ENCODE results near the gene PLEKHM1. TPM values are rescaled to one million over a fixed set of nuclear protein-coding genes. Genes with fewer than 3 reads are reported as not detected.
A peak's percentile ranks its signal among the peaks of the same experiment; 100 is the strongest.
"Not testable (repeated sequence)": the region's sequence is repeated elsewhere in the genome, so short reads cannot be mapped to it uniquely, and the experiment has no call there.

PLEKHM1 gene
- total RNA-seq, 1 experiment from 2014 or later: 8.8 TPM

DNA sequence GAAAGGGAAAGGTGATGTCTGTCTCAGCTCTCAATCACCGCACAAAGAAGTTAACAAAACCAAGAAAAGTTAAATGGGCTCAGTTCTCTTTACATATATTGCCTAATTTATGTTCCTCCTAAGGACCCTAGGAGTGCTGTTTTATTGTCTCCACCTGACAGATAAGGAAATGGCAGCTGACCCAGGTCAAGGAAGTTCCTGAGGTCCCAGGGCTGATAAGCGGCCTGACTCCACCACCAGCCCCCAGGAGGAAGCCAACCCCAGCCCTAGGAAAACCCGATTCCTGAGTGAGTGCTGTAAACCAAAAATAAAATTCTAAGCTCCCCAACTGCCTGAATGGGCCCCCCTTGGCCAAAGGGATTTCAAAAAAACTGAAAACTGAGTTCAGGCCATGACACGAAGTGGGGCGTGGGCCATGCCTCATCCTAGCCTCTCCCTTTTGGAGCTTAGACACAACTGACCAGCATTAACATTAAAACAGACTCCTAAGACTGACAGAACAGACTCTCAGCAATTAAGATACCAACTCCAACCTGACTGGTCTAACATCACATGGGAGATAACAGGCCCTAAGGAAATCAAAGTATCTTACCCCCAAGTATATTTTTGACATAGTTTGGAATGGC is 6.8 kb downstream of the PLEKHM1 start:
- not testable (repeated sequence) for DNase-seq (ENCODE audit: low read depth in 1 of 2, low spot score in 2 of 2)

DNA sequence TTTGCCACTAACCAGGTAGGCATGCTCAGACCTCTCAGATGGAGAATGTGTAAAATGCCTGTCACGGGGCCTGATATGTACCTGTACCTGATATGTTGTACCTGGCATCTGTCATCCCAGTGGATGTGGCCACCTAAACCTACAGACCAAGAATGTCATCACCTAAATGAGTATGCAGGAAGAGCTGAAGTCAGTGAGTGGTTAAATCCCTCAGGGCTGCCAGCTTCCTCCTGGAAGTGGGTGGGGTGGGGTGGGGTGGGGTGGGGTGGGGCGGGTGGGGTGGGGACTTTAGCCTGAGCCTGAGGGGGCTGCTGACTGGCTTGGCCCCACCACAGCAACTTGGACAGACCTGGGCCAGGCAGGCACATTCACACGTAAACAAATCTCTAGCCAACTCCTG is 7.3 kb downstream of the PLEKHM1 start:
- H3K4me1 ChIP-seq (replicated peaks); H3K36me3 ChIP-seq; DNase-seq (ENCODE audit: low read depth in 1 of 2, low spot score in 2 of 2); H3K27me3 ChIP-seq (replicated peaks); H3K27ac ChIP-seq; H3K9me3 ChIP-seq (replicated peaks); H3K4me3 ChIP-seq: not testable (repeated sequence)

More for the DNA sequence above, 6.8 kb downstream of the PLEKHM1 start:
- not testable (repeated sequence) for H3K4me3 ChIP-seq; H3K27ac ChIP-seq; H3K27me3 ChIP-seq (replicated peaks); H3K9me3 ChIP-seq (replicated peaks); H3K36me3 ChIP-seq; H3K4me1 ChIP-seq (replicated peaks)

DNA sequence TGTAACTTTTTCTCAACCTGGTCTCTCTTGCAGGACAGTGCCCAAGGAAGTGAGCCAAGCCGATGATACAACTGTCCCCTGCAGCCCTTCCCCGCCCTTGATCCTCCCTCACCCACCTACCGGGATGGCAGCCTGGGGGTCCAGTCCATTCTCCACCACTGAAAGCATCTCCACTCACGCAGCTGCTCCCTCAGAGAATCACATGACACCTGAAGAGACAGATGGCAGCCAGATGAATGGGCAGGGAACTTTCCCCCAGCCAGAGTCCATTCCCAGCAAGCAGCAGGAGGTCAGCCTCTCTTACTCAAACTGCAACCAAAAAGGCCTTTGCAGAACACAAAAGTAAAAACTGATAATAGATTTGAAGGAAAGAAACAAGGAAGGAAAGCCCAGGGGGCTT is 8.2 kb downstream of the PLEKHM1 start:
- not testable (repeated sequence) for DNase-seq (ENCODE audit: low read depth in 1 of 2, low spot score in 2 of 2); H3K4me3 ChIP-seq; H3K27ac ChIP-seq; H3K27me3 ChIP-seq (replicated peaks); H3K9me3 ChIP-seq (replicated peaks); H3K36me3 ChIP-seq; H3K4me1 ChIP-seq (replicated peaks)

DNA sequence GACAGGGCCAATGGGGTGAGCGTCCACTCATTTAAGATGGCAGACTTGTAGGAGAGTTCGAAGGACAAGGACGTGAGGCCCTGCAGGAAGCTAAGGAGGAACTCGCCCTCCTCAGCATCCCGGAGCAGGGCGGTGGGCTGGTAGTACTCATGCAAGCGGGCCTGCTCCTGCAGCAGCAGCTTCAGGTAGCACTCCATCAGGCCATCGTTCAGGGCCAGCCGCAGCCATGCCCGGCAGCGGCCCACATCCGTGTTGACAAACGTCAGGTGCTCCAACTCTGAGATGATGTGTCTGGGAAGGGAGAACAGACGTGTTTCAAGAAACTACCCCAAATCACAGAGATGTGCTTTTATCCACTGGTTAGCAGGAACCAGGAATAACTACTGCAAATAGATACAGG is 15.1 kb downstream of the PLEKHM1 start:
- H3K4me3 ChIP-seq; H3K4me1 ChIP-seq (replicated peaks); H3K27ac ChIP-seq; DNase-seq (ENCODE audit: low read depth in 1 of 2, low spot score in 2 of 2); H3K36me3 ChIP-seq; H3K9me3 ChIP-seq (replicated peaks); H3K27me3 ChIP-seq (replicated peaks): not testable (repeated sequence)

DNA sequence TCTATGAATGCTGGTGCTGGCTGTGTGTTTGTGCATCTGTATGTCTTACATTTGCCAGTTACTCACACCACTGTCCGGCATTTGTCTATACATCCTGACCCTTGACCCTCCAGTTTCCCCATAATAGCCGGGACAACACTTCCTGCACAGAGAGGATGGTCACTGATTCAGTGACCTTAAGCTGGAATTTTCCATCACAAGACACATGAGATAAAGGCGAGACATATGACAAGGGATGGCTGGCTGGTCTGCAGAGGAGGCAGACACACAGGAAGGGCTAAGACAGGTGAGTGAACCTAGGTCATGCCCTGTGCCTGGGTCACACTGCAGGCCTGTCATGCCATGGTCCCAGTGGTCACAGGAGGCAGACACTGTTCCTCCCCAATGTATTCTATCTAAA is 18.3 kb downstream of the PLEKHM1 start:
- not testable (repeated sequence) for H3K4me3 ChIP-seq; DNase-seq (ENCODE audit: low read depth in 1 of 2, low spot score in 2 of 2); H3K27me3 ChIP-seq (replicated peaks); H3K27ac ChIP-seq; H3K36me3 ChIP-seq; H3K9me3 ChIP-seq (replicated peaks); H3K4me1 ChIP-seq (replicated peaks)

DNA sequence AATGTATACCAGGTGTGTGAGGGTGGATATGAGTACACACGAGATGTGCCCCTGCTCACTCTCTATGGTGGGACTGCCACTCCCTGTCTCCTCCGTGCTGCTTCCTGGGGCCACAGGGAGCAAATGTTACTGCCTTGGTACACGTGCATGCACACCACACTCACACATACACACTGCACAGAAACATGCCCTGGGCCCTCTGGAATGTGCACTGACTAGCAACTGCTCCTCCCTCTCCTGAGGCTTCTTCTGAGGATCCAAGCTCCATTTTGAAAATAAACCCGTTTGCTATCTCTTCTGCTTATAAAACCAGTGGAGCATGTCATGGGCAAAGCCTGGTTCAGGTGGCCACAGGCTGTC is 21.3 kb downstream of the PLEKHM1 start:
- not testable (repeated sequence) for H3K9me3 ChIP-seq (replicated peaks); DNase-seq (ENCODE audit: low read depth in 1 of 2, low spot score in 2 of 2); H3K27ac ChIP-seq; H3K27me3 ChIP-seq (replicated peaks); H3K4me1 ChIP-seq (replicated peaks); H3K36me3 ChIP-seq; H3K4me3 ChIP-seq

DNA sequence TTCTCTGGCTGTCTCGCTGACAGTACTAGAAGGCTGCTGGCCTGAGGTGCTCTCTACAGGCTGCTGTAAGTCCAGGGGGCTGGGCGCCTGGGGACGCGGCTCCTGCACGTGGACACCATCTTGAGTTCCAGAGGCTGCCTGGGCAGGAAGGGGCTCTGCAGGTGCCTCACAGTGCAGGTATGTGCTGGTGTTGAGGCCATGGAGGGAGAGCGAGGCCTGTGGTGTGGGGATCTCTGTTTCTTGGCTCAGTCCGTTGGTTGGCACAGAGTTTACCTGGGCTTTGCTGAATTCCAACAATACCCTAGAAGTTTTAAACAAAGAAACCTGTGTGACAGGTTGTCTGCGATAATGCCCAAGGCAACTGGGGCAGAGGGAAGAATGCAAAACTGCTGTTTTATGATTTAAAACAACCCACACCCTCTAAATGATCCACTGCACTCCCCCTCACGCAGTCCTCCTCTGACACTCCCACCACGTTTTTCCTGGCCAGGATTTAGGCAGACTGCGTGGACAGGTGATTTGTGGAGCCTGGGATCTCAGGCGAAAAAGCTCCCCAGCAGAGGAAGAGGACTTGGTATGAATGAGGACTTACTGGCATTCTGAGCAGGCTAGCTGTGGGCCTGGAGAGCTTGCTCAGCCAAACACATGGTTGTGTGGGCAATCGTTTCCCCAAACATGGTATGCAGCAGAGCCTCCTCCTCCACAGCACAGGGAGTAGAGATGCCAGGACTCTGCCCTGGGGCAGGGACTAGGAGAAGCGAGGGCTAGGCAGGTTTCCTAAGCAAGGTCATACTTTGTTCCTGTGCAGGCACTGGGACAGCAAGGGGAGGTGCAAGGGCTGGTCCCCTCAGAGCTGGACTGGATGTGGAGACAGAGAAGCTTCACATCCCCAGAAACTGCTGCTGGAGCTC is 22.0 kb downstream of the PLEKHM1 start:
- DNase-seq (ENCODE audit: low read depth in 1 of 2, low spot score in 2 of 2); H3K36me3 ChIP-seq; H3K27me3 ChIP-seq (replicated peaks); H3K4me3 ChIP-seq; H3K4me1 ChIP-seq (replicated peaks); H3K27ac ChIP-seq; H3K9me3 ChIP-seq (replicated peaks): not testable (repeated sequence)

DNA sequence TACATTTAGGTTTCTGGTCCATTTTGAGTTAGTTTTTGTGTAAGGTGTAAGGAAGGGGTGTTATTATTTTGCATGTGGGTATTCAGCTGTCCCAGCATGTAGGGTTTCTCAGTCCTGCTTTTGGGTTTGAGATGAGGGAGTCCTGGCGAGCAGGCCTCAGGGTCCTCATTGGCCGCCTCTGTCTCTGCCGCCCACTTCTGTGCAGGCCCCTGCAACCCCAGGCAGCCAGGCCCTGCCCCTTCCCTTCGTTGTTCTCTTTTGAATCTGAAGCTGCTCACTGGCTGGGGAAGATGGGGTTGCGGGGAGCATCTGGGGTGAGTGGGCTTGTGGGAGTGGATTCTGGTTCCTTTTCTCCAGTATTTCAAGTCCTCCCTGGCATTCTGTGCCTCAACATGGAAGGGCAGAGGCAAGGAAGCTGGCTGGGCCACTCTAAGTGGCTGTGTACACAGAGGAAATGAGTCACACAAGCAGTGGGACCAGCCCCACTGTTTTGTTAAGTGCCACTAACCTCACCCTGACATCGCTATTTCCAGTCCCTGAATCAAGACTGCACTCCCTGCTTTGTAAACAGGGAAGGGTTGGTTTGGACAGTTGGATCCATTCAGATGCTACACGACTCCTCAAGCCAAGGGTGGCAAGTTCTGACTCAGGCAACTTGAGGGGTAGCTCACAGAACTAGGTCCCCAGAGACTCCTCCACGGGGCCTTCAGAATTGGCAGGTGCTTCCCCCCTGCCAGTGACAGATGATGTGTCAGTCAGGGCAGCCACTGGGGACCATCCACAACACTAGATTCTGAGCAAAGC is 28.8 kb downstream of the PLEKHM1 start:
- not testable (repeated sequence) for H3K4me1 ChIP-seq (replicated peaks); H3K4me3 ChIP-seq; H3K9me3 ChIP-seq (replicated peaks); H3K36me3 ChIP-seq; H3K27me3 ChIP-seq (replicated peaks); H3K27ac ChIP-seq
- DNase-seq (ENCODE audit: low read depth in 1 of 2, low spot score in 2 of 2): peak; percentile 60 to 82

DNA sequence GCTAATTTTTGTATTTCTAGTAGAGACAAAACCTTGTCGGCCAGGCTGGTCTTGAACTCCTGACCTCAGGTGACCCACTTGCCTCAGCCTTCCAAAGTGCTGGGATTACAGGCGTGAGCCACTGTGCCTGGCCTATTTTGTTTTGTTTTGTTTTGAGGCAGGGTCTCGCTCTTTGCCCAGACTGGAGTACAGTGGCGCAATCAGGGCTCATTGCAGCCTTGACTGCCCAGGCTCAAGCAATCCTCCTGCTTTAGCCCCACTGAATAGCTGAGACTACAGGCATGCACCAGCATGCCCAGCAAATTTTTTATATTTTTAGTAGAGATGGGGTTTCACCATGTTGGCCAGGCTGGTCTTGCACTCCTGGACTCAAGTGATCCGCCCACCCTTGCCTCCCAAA is 30.1 kb downstream of the PLEKHM1 start:
- H3K4me3 ChIP-seq; H3K27me3 ChIP-seq (replicated peaks); DNase-seq (ENCODE audit: low read depth in 1 of 2, low spot score in 2 of 2); H3K36me3 ChIP-seq; H3K9me3 ChIP-seq (replicated peaks); H3K4me1 ChIP-seq (replicated peaks); H3K27ac ChIP-seq: not testable (repeated sequence)

DNA sequence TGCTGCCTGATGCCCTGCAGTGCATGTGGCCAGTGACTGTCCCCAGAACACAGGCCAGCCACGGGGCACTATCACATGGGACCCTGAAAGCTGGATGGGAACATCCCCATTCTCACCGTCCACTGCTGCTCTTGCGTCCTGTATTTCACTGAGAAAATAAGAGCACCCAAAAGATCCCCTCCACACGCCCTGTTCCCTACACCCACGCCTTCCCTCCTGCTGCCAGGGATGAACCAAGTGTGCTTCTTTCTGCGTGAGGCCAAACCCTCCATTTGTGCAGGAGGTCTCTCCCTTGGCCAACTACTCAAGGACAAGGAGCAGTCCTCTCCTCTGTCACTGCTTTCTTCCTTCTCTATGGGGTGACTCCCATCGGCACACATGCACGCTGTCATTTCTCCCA is 36.2 kb downstream of the PLEKHM1 start:
- H3K4me1 ChIP-seq (replicated peaks); H3K27ac ChIP-seq; DNase-seq (ENCODE audit: low read depth in 1 of 2, low spot score in 2 of 2): not testable (repeated sequence)

DNA sequence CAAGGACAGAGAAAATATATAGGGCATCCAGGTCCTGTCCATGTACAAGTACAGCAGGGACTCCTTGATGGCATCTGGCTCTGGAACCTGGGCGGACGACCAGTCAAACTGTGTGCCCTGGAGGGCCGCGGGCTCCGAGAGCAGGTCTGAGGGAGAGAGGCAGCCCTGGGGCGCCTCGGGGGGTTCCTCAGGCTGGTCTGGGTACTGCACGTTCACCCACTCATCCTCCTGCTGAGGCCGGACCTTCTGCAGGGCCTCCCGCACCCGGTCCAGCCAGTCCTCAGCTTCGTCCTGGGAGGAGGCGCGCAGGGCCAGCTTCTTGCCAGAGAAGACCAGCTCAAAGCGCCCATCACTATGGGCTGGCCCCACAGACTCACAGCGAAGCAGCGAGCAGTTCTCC is 36.8 kb downstream of the PLEKHM1 start:
- DNase-seq (ENCODE audit: low read depth in 1 of 2, low spot score in 2 of 2); H3K4me3 ChIP-seq; H3K9me3 ChIP-seq (replicated peaks); H3K27me3 ChIP-seq (replicated peaks); H3K4me1 ChIP-seq (replicated peaks); H3K27ac ChIP-seq; H3K36me3 ChIP-seq: not testable (repeated sequence)

More for the DNA sequence above, 36.2 kb downstream of the PLEKHM1 start:
- not testable (repeated sequence) for H3K4me3 ChIP-seq; H3K27me3 ChIP-seq (replicated peaks); H3K36me3 ChIP-seq; H3K9me3 ChIP-seq (replicated peaks)

DNA sequence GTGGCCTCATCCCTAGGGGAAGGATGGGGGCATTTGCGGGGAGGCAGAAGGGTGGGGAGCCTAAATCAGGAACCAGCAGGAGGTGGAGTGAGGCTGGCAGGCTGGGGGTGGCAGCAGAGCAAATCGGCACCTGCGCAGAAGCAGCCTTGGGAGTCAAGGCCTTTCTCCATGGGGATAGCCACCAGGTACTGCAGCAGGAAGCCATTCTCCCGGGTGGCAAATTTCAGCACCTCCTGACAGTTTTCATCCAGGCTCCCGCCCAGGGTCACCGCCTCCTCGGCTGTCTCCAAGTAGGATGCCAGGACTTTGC is 37.3 kb downstream of the PLEKHM1 start:
- not testable (repeated sequence) for H3K4me3 ChIP-seq; H3K9me3 ChIP-seq (replicated peaks); H3K27me3 ChIP-seq (replicated peaks); H3K4me1 ChIP-seq (replicated peaks); H3K27ac ChIP-seq; H3K36me3 ChIP-seq; DNase-seq (ENCODE audit: low read depth in 1 of 2, low spot score in 2 of 2)

DNA sequence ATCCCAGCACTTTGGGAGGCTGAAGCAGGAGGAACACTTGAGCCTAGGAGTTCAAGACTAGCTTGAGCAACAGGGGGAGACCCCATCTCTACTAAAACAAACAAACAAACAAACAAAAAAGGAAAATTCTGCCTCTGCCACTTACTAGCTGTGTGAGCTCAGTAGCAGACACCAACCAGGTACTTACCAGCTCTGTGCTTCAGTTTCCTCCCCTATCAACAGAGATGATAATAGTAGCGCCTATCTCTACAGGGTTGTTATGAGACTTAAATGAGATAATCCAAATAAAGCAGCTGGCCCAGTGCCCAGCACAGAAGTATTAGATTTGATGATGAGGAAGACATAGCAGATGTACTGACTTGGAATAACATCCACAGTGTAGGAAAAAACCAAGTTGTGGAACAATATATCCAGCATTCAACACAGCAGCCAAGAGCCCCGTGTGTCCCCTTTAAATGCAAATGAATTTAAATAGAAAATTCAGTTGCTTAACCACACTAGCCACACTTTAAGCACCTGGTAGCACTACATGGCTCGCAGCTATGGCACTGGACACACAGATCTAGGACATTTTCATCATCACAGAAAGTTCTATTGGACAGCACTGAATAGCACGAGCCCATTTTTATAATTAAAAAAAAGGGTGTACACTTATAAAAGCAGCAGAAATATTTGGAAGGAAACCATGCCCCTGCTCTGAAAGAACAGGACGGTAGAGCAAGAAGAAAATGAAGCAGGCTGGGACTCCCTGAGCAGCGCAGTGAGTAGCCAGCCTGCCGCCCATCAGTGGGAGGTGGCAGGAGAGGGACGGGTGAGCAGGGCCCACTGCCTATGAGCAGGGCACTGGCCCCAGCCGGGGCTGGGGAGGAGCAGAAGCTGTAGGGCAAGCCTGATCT is 37.9 kb downstream of the PLEKHM1 start:
- H3K27me3 ChIP-seq (replicated peaks); H3K27ac ChIP-seq; H3K36me3 ChIP-seq; H3K4me3 ChIP-seq; H3K4me1 ChIP-seq (replicated peaks); H3K9me3 ChIP-seq (replicated peaks); DNase-seq (ENCODE audit: low read depth in 1 of 2, low spot score in 2 of 2): not testable (repeated sequence)

Measured in SJSA1 (cell line).